NCI-H2081 (cell line): Measurements from ENCODE around the gene RNF181.
"Not testable (repeated sequence)": the region's sequence is repeated elsewhere in the genome, so short reads cannot be mapped to it uniquely, and the experiment has no call there.

Source experiments
- DNase-seq, 2 experiments: peaks; one replicate each; lab custom pipeline; 2025; lab: John Stamatoyannopoulos, UW

Gene RNF181

GRCh38 chr2:85614757-85615156 is 19.2 kb downstream of the RNF181 start:
- DNase-seq = not testable (repeated sequence)

- no peak for DNase-seq
These were observed 19.8 kb downstream of the RNF181 start for GRCh38 chr2:85615413-85615728.

- not testable (repeated sequence) for DNase-seq
These were observed 22.2 kb downstream of the RNF181 start for GRCh38 chr2:85617723-85618122.

GRCh38 chr2:85619617-85620016 is 24.1 kb downstream of the RNF181 start:
- no peak for DNase-seq

GRCh38 chr2:85621338-85621737 is 25.8 kb downstream of the RNF181 start:
- no peak for DNase-seq

GRCh38 chr2:85623991-85624390 is 28.4 kb downstream of the RNF181 start:
- DNase-seq = no peak

- DNase-seq = no peak
These were observed 33.1 kb downstream of the RNF181 start for GRCh38 chr2:85628658-85629057.

GRCh38 chr2:85631316-85631715 is 35.8 kb downstream of the RNF181 start:
- DNase-seq = no peak

GRCh38 chr2:85635011-85635410 is 39.5 kb downstream of the RNF181 start:
- DNase-seq = no peak

GRCh38 chr2:85635636-85636035 is 40.1 kb downstream of the RNF181 start:
- no peak for DNase-seq

- no peak for DNase-seq
These were observed 47.2 kb downstream of the RNF181 start for GRCh38 chr2:85642725-85643124.

- no peak for DNase-seq
These were observed 49.4 kb downstream of the RNF181 start for GRCh38 chr2:85644909-85645308.

- no peak for DNase-seq
These were observed 50.6 kb downstream of the RNF181 start for GRCh38 chr2:85646166-85646565.
